Measurements from ENCODE around the gene CLCN6. TPM values are rescaled to one million over a fixed set of nuclear protein-coding genes. Genes with fewer than 3 reads are reported as not detected.

The CLCN6 gene
- total and polyA plus RNA-seq, 10 of the 15 experiments (the other 5 are each of a cell fraction or from before 2014, with no cell fraction given), result 2.2 to 20.9 (median 10.2) TPM

DNA sequence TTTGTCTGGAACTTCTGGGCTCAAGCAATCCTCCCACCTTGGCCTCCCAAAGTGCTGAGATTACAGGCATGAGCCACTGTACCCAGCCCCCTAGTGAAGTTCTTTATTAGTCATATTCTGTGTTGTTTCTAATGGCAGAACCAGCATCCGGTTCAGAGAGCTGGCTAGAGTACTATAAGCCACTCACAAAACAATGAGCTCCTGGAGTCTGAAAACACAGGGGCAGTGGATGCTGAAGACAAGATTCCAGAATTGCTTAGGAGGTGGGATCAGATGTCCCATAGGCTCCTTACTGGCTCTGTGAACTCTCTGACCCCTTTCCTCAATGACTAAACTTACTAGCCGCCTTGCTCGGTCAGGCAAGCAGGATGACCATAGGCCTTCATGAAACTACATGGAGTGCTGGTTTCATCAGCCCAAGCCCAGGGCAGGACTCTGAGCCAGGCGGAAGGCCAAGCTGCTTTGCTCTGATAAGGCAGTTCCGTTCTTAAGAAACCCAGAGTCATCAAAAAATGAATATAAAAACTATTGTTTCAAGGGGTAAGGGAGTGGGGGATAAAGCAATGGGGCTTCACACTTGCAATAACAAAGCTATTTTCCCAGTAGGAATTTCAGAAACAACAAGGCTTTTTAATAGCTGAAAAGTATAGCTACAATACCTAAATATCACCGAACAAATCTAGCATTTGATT, 8.3 kb upstream of the CLCN6 start:
- ChIA-PET RAD21 (ENCODE audit: unreplicated experiment) (interaction anchor here (0.6 kb wide), 1 partner anchor 42 kb away, joined by 3 read pairs; no protein-coding TSS in a partner anchor), SMC1A (ENCODE audit: uncharacterized antibody, unreplicated experiment) (interaction anchor here (1.1 to 1.4 kb wide), 2 partner anchors 12 to 60 kb away, joined by 3 read pairs; no protein-coding TSS in a partner anchor)

More for the DNA sequence above, 8.3 kb upstream of the CLCN6 start:
- FAIRE-seq (no peak), DNase-seq (ENCODE audit: low read depth, low spot score) (no peak), ATAC-seq (no peak)
- intact Hi-C loops (cut with micrococcal nuclease; ENCODE audit: unreplicated experiment), result no loop called here
- H3K4me3 ChIP-seq, result no peak overlapping the region
- no peak overlapping the region for H3K4me2 ChIP-seq (ENCODE audit: control insufficient read depth, insufficient read depth)
- no TSS peak for BruUV-seq (replicated peaks)
- TF ChIP-seq EED (IDR thresholded peaks at IDR 0.05; ENCODE audit: low read depth), result no peak
- TF ChIP-seq E2F4 (IDR thresholded peaks at IDR 0.05; ENCODE audit: low read depth, low read length), result no peak
- TF ChIP-seq ATF2 (IDR thresholded peaks at IDR 0.05; ENCODE audit: low read length), result no peak
- no peak for TF ChIP-seq MYB (IDR thresholded peaks at IDR 0.05; ENCODE audit: borderline replicate concordance, low read depth, low read length)
- no peak for TF ChIP-seq ATF7 (IDR thresholded peaks at IDR 0.05; ENCODE audit: low read depth)
- no peaks in the 10 kb centered on the region for H3K27me3 ChIP-seq (replicated peaks in 1 of 2; ENCODE audit: control insufficient read depth in 2 of 2, insufficient read depth in 2 of 2, low read length in 1 of 2)
- in situ Hi-C loops (cut with MboI), result no loop called here
- H2AFZ ChIP-seq (ENCODE audit: control insufficient read depth, low read depth, low read length), result no peak overlapping the region
- no peaks in the 10 kb centered on the region; the same call in 1 of the 2 replicates for H3K4me1 ChIP-seq (ENCODE audit: control insufficient read depth, insufficient read depth, low read length)
- H3K36me3 ChIP-seq (ENCODE audit: control insufficient read depth in 2 of 2, insufficient read depth in 2 of 2, low read length in 1 of 2), result peaks cover 0 to 5% of the 10 kb centered on the region in 2 experiments; a peak in 3 of 4 replicates
- ChIA-PET POLR2A (interaction anchor here (0.9 kb wide), 1 partner anchor 9 kb away, joined by 4 read pairs; the partner anchor contains the start of gene CLCN6), CTCF (interaction anchor here (1.4 to 3.5 kb wide), 2 partner anchors 9 to 11 kb away, joined by 3 to 24 read pairs; partner anchors contain the start of gene CLCN6)
- no peaks in the 10 kb centered on the region for H4K20me1 ChIP-seq (ENCODE audit: control insufficient read depth, insufficient read depth)
- no peak overlapping the region for H3K27ac ChIP-seq (ENCODE audit: control insufficient read depth, insufficient read depth)
- no peaks in the 10 kb centered on the region for H3K79me2 ChIP-seq (ENCODE audit: control insufficient read depth, insufficient read depth, low read length)
- H3K9ac ChIP-seq (ENCODE audit: control insufficient read depth, insufficient read depth, low read length), result no peak overlapping the region
- no peaks in the 10 kb centered on the region for H3K9me3 ChIP-seq (replicated peaks; ENCODE audit: control insufficient read depth, insufficient read depth, low read length)
- 72% methylated on average over 6 of the region's 6 CpGs for WGBS (ENCODE audit: insufficient coverage, insufficient replicate concordance, low lambda C conversion rate, missing lambda C conversion rate)
